ENCODE results near the gene THSD4. TPM values are rescaled to one million over a fixed set of nuclear protein-coding genes. Genes with fewer than 3 reads are reported as not detected.

THSD4 gene
- total RNA-seq, 1 experiment from 2014 or later: 29.3 TPM

- intact Hi-C loops (cut with micrococcal nuclease; ENCODE audit: unreplicated experiment): no loop called here
- no peak overlapping the region for H2AFZ ChIP-seq
- no peak overlapping the region for H3K27ac ChIP-seq
- H3K4me2 ChIP-seq: no peak overlapping the region
- H4K20me1 ChIP-seq (ENCODE audit: insufficient read depth): no peaks in the 10 kb centered on the region
- CTCF ChIA-PET: no interaction called here
- no TSS peak for BruUV-seq (replicated peaks)
- no peaks in the 10 kb centered on the region for H3K27me3 ChIP-seq (ENCODE audit: insufficient read depth, low read depth)
- POLR2A ChIA-PET (ENCODE audit: unreplicated experiment): no interaction called here
- no peaks in the 10 kb centered on the region for H3K9me2 ChIP-seq (ENCODE audit: insufficient read depth)
- H3K36me3 ChIP-seq (ENCODE audit: low read depth): no peaks in the 10 kb centered on the region
- no peak overlapping the region for H3K4me3 ChIP-seq
- H3K9me3 ChIP-seq (ENCODE audit: insufficient read depth, low read depth): no peaks in the 10 kb centered on the region
- no peak for TF ChIP-seq EZH2 (IDR thresholded peaks at IDR 0.05; ENCODE audit: low read depth)
- no peak for TF ChIP-seq CTCF (conservative IDR thresholded peaks at IDR 0.05)
- no peak for DNase-seq
- H3K4me1 ChIP-seq (replicated peaks; ENCODE audit: insufficient read depth): no peaks in the 10 kb centered on the region
- H3K79me2 ChIP-seq (ENCODE audit: low read depth): no peaks in the 10 kb centered on the region
- H3F3A ChIP-seq (ENCODE audit: insufficient read depth, low read depth): no peaks in the 10 kb centered on the region
Measured at GRCh38 chr15:71634820-71635560, 519.7 kb downstream of the THSD4 start.

GRCh38 chr15:71635735-71636134 is 520.5 kb downstream of the THSD4 start:
- no peak overlapping the region for H2AFZ ChIP-seq
- no peaks in the 10 kb centered on the region for H4K20me1 ChIP-seq (ENCODE audit: insufficient read depth)
- H3K4me1 ChIP-seq (replicated peaks; ENCODE audit: insufficient read depth): no peaks in the 10 kb centered on the region
- no peaks in the 10 kb centered on the region for H3K9me3 ChIP-seq (ENCODE audit: insufficient read depth, low read depth)
- H3F3A ChIP-seq (ENCODE audit: insufficient read depth, low read depth): no peaks in the 10 kb centered on the region
- no peak overlapping the region for H3K4me3 ChIP-seq
- no TSS peak for BruUV-seq (replicated peaks)
- H3K36me3 ChIP-seq (ENCODE audit: low read depth): no peaks in the 10 kb centered on the region
- no peak overlapping the region for H3K4me2 ChIP-seq
- intact Hi-C loops (cut with micrococcal nuclease; ENCODE audit: unreplicated experiment): no loop called here
- no peak overlapping the region for H3K27ac ChIP-seq
- POLR2A ChIA-PET (ENCODE audit: unreplicated experiment): no interaction called here
- H3K27me3 ChIP-seq (ENCODE audit: insufficient read depth, low read depth): no peaks in the 10 kb centered on the region
- H3K79me2 ChIP-seq (ENCODE audit: low read depth): no peaks in the 10 kb centered on the region
- DNase-seq: no peak
- TF ChIP-seq EZH2 (IDR thresholded peaks at IDR 0.05; ENCODE audit: low read depth) (no peak), CTCF (conservative IDR thresholded peaks at IDR 0.05) (no peak)
- H3K9me2 ChIP-seq (ENCODE audit: insufficient read depth): no peaks in the 10 kb centered on the region
- CTCF ChIA-PET: interaction anchor here (0.6 kb wide), 1 partner anchor 52 kb away, joined by 3 read pairs; no protein-coding TSS in a partner anchor

- Histone ChIP-seq H3K4me3 (no peak overlapping the region), H2AFZ (no peak overlapping the region), H3K4me2 (no peak overlapping the region), H3K4me1 (replicated peaks; ENCODE audit: insufficient read depth) (no peaks in the 10 kb centered on the region), H3K9me2 (ENCODE audit: insufficient read depth) (no peaks in the 10 kb centered on the region), H3K27ac (no peak overlapping the region), H3K36me3 (ENCODE audit: low read depth) (no peaks in the 10 kb centered on the region), H4K20me1 (ENCODE audit: insufficient read depth) (no peaks in the 10 kb centered on the region), H3K27me3 (ENCODE audit: insufficient read depth, low read depth) (no peaks in the 10 kb centered on the region), H3K9me3 (ENCODE audit: insufficient read depth, low read depth) (no peaks in the 10 kb centered on the region), H3F3A (ENCODE audit: insufficient read depth, low read depth) (no peaks in the 10 kb centered on the region), H3K79me2 (ENCODE audit: low read depth) (no peaks in the 10 kb centered on the region)
- DNase-seq: no peak
- no peak for TF ChIP-seq CTCF (conservative IDR thresholded peaks at IDR 0.05)
- no peak for TF ChIP-seq EZH2 (IDR thresholded peaks at IDR 0.05; ENCODE audit: low read depth)
- intact Hi-C loops (cut with micrococcal nuclease; ENCODE audit: unreplicated experiment): no loop called here
- BruUV-seq (replicated peaks): no TSS peak
- ChIA-PET POLR2A (ENCODE audit: unreplicated experiment) (no interaction called here), CTCF (no interaction called here)
Measured at GRCh38 chr15:71638876-71639275, 523.6 kb downstream of the THSD4 start.
